OCI-LY7 (cell line): Measurements from ENCODE around the gene ATP6V1C2. TPM values are rescaled to one million over a fixed set of nuclear protein-coding genes. Genes with fewer than 3 reads are reported as not detected.

Experiments used
- BruUV-seq: library from RNA; stranded (reverse); fragments of 400-500 nt; replicated peaks from 2 replicates; lab custom pipeline; 2021; lab: Mats Ljungman, UMichigan
- CTCF ChIA-PET: fragments of 300-600 bp; sonication (Branson Sonifier 250); formaldehyde crosslinking; loops from one replicate; lab custom pipeline; 2022; ENCODE audit warnings: antibody characterized with exemption; ENCODE audit not compliant: unreplicated experiment; lab: Charles Lee
- POLR2A ChIA-PET: fragments of 300-600 bp; sonication (Branson Sonifier 250); formaldehyde crosslinking; loops from one replicate; lab custom pipeline; 2022; ENCODE audit warnings: antibody characterized with exemption; lab: Charles Lee
- DNase-seq: peaks from one replicate; pipeline ENCODE4 v3.0.0-alpha.2; 2015; ENCODE audit warnings: low spot score
- H2AFZ ChIP-seq: fragments of 200-600 bp; sonication (generic), shearing (Covaris generic); 2 replicates; pipeline ENCODE4 v1.6.1; 2014; ENCODE audit warnings: mild to moderate bottlenecking, antibody characterized with exemption, low read length, moderate library complexity
- H3K27ac ChIP-seq: fragments of 200-600 bp; sonication (generic); 2 replicates; pipeline ENCODE4 v1.5.1; 2014; ENCODE audit warnings: mixed run types, low read depth, mild to moderate bottlenecking, moderate library complexity, low read length, inconsistent platforms; ENCODE audit not compliant: poor library complexity, severe bottlenecking
- H3K36me3 ChIP-seq: fragments of 200-600 bp; sonication (generic); 2 replicates; pipeline ENCODE4 v1.6.1; 2014; ENCODE audit warnings: mild to moderate bottlenecking, antibody characterized with exemption, low read length, moderate library complexity, mixed read lengths; ENCODE audit not compliant: insufficient read depth
- H3K4me1 ChIP-seq: fragments of 200-600 bp; sonication (generic); 2 replicates; pipeline ENCODE4 v1.5.1; 2014; ENCODE audit warnings: mild to moderate bottlenecking, low read length; ENCODE audit not compliant: insufficient read depth, poor library complexity, severe bottlenecking
- H3K4me2 ChIP-seq: fragments of 200-600 bp; sonication (generic); 2 replicates; pipeline ENCODE4 v1.6.1; 2014; ENCODE audit warnings: mild to moderate bottlenecking, low read length
- H3K4me3 ChIP-seq: fragments of 200-600 bp; sonication (generic); 2 replicates; pipeline ENCODE4 v1.5.1; 2014; ENCODE audit warnings: mild to moderate bottlenecking, low read depth, low read length; ENCODE audit not compliant: poor library complexity, severe bottlenecking
- H3K79me2 ChIP-seq: fragments of 200-600 bp; sonication (generic); 2 replicates; pipeline ENCODE4 v1.6.1; 2016; ENCODE audit warnings: low read depth, mild to moderate bottlenecking, low read length, moderate library complexity, mixed read lengths; ENCODE audit not compliant: insufficient read depth
- H3K9me2 ChIP-seq: fragments of 200-600 bp; sonication (generic); 2 replicates; pipeline ENCODE4 v1.6.1; 2016; ENCODE audit warnings: mild to moderate bottlenecking, low read length, mixed read lengths; ENCODE audit not compliant: insufficient read depth
- H3K9me3 ChIP-seq: fragments of 200-600 bp; sonication (generic); 2 replicates; pipeline ENCODE4 v1.6.1; 2014; ENCODE audit warnings: mild to moderate bottlenecking, mixed run types, low read length, mixed read lengths
- H4K20me1 ChIP-seq: fragments of 200-600 bp; sonication (generic); 2 replicates; pipeline ENCODE4 v1.6.1; 2014; ENCODE audit warnings: mild to moderate bottlenecking, antibody characterized with exemption, low read length, moderate library complexity, mixed read lengths; ENCODE audit not compliant: insufficient read depth
- CTCF ChIP-seq: fragments of 200-600 bp; sonication (generic); conservative IDR thresholded peaks from 2 replicates; pipeline ENCODE4 v1.5.1; 2014; ENCODE audit warnings: mild to moderate bottlenecking, antibody characterized with exemption, low read length, moderate library complexity, mixed read lengths
- EZH2phosphoT487 ChIP-seq: fragments of 200-600 bp; sonication (generic); IDR thresholded peaks from 2 replicates; pipeline ENCODE4 v1.6.1; 2018; ENCODE audit warnings: low read depth, borderline replicate concordance, mild to moderate bottlenecking, mixed run types, antibody characterized with exemption, low read length, moderate library complexity, mixed read lengths
- intact Hi-C: fragments of 100-400 bp; cut with micrococcal nuclease; formaldehyde crosslinking; loops from one replicate; pipeline ENCODE4 v1.10.0; 2022; ENCODE audit not compliant: unreplicated experiment
- total RNA-seq, 2 experiments: library from RNA; depleted of rRNA in 1 of 2; stranded (reverse); fragments of >200 nt in 1 of 2; shearing (Covaris generic) in 1 of 2; gene quantifications; 2 replicates each; pipeline ENCODE4 v1.2.3, GENCODE V29; 2014 to 2022

The ATP6V1C2 gene
- total RNA-seq, 2 experiments from 2014 or later = 0.13 TPM; not detected in 1

DNA sequence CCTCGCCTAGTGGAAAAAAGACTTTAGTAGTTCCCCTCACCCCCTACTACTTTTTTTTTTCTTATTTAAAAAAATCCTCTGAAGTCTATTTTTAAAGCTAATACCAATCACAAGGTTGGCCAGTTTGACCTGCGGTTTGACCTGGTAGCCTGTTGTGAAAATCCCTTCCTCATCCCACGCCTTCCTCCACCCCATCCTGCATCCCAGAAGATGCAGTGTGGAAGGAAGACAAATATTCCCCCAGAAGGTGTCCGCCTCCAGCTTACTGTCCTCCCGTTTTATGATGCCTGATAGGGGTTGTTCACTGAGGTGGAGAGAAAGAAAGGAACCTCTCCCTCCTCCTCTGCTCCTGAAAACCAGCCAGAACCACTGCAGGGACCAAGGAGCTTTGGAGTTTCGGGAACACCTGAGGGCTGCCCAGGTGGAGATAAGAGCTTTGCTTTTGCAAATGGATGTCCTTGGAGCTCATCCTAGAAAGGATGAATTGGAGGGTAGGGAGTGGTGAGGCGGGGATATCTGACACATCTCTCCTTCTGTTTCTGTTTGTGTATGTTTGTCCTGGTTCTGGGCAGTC lies 909 bp downstream of the ATP6V1C2 start:
- ChIA-PET POLR2A (interaction anchor here (0.6 to 0.8 kb wide), 2 partner anchors 808 to 1302 kb away, joined by 3 read pairs; no protein-coding TSS in a partner anchor), CTCF (no interaction called here)
- Histone ChIP-seq H4K20me1 (no peaks in the 10 kb centered on the region), H3K36me3 (no peaks in the 10 kb centered on the region), H3K9me2 (no peaks in the 10 kb centered on the region), H3K4me3 (peak overlapping the region; percentile 63), H2AFZ (no peak overlapping the region), H3K4me1 (peaks cover 3% of the 10 kb centered on the region), H3K9me3 (no peaks in the 10 kb centered on the region), H3K4me2 (peak overlapping the region; percentile 80), H3K79me2 (no peaks in the 10 kb centered on the region), H3K27ac (no peak overlapping the region)
- no TSS peak for BruUV-seq
- DNase-seq = no peak
- TF ChIP-seq EZH2phosphoT487 = peak; percentile 93
- no peak for TF ChIP-seq CTCF
- intact Hi-C loops = no loop called here

DNA sequence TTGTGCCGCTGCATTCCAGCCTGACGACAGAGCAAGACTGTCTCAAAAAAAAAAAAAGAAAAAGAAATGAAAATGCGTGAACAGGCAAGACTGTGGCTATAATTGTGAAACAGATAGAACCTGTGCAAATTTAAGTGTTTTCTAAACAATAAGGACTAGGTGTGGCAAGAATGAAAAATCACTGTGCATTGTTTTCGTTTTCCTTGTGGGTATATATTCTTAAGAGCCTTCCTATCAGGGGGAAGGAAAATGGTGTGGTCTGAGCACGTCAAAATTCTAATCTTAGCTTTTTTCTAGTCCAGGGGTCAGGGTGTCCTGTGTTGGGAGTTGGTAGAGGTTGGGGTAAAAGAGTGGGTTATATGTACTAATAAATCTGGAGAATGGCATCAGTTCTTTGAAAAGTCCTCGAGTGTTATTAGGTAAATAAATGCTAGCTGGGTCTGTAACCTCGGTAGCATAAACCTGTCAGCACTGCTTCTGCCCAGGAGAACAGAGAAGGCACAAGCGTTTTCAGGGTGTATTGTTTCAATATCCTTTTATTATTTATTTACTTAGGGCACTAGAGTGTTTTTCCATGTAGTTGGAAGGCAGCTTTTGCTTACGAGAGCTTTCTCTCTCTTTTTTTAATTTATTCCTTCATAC lies 11.6 kb downstream of the ATP6V1C2 start:
- Histone ChIP-seq H3K4me1 (no peaks in the 10 kb centered on the region), H3K36me3 (no peaks in the 10 kb centered on the region), H3K27ac (no peak overlapping the region), H3K4me2 (no peak overlapping the region), H2AFZ (no peak overlapping the region), H3K79me2 (no peaks in the 10 kb centered on the region), H4K20me1 (no peaks in the 10 kb centered on the region), H3K9me3 (no peaks in the 10 kb centered on the region), H3K9me2 (no peaks in the 10 kb centered on the region), H3K4me3 (no peak overlapping the region)
- no peak for DNase-seq
- intact Hi-C loops = no loop called here
- POLR2A ChIA-PET = interaction anchor here (0.7 kb wide), 1 partner anchor 114 kb away, joined by 3 read pairs; no protein-coding TSS in a partner anchor
- CTCF ChIA-PET = no interaction called here
- no TSS peak for BruUV-seq
- TF ChIP-seq EZH2phosphoT487 (no peak), CTCF (no peak)

DNA sequence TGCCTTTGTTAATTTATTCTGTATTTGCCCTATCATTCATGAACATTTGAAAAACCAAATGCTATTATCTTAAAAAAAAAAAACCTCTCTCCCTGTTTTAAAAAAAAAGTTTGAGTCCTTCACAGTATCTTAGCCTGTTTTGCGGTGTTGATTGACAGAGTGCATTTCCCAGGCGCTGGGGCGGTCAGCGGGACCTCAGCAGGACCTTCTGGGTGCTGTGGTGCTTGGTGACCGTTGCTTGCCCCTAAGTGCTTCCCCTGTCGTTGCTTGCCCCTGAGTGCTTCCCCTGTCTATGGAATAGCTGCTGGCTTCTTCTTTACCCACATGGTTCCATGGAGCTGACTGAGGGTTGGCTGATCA lies 12.1 kb downstream of the ATP6V1C2 start:
- no peak overlapping the region for H3K4me3 ChIP-seq
- DNase-seq = no peak
- no peak overlapping the region for H3K4me2 ChIP-seq
- no peaks in the 10 kb centered on the region for H3K79me2 ChIP-seq
- H3K9me3 ChIP-seq = no peaks in the 10 kb centered on the region
- no peaks in the 10 kb centered on the region for H3K9me2 ChIP-seq
- BruUV-seq = no TSS peak
- CTCF ChIA-PET = interaction anchor here (0.6 kb wide), 1 partner anchor 58 kb away, joined by 5 read pairs; no protein-coding TSS in a partner anchor
- intact Hi-C loops = no loop called here
- POLR2A ChIA-PET = interaction anchor here (0.7 to 1.2 kb wide), 2 partner anchors 10 to 115 kb away, joined by 3 read pairs; no protein-coding TSS in a partner anchor
- no peaks in the 10 kb centered on the region for H3K36me3 ChIP-seq
- no peak overlapping the region for H2AFZ ChIP-seq
- H4K20me1 ChIP-seq = no peaks in the 10 kb centered on the region
- no peaks in the 10 kb centered on the region for H3K4me1 ChIP-seq
- TF ChIP-seq CTCF = no peak
- TF ChIP-seq EZH2phosphoT487 = no peak
- no peak overlapping the region for H3K27ac ChIP-seq
